B cell (primary cell): ENCODE measurements around the gene CHKB. TPM values are rescaled to one million over a fixed set of nuclear protein-coding genes. Genes with fewer than 3 reads are reported as not detected.

Source experiments
- ATAC-seq: fragments of 200-7000 bp; cut with Tn5 transposase; one replicate; pipeline ENCODE4 v1.10.0; 2021; ENCODE audit warnings: low read depth, mild to moderate bottlenecking, moderate number of reproducible peaks, moderate library complexity
- CTCF ChIA-PET: fragments of 350-600 bp; sonication (Branson Sonifier 250); formaldehyde crosslinking; loops from one replicate; lab custom pipeline; 2021; ENCODE audit warnings: antibody characterized with exemption, inconsistent platforms; lab: Charles Lee
- POLR2A ChIA-PET: fragments of 350-600 bp; sonication (Branson Sonifier 250); formaldehyde crosslinking; loops from one replicate; lab custom pipeline; 2021; ENCODE audit warnings: antibody characterized with exemption; lab: Charles Lee
- DNase-seq: peaks from one replicate; pipeline ENCODE4 v3.0.0; 2013
- H2AFZ ChIP-seq: 2 replicates; pipeline ENCODE4 v1.6.1; 2012; ENCODE audit warnings: mild to moderate bottlenecking, low read depth, low read length; ENCODE audit not compliant: insufficient read depth, poor library complexity, severe bottlenecking
- H3K27ac ChIP-seq, 2 donors: 1 replicate in 1 of 2; 2 replicates in 1 of 2; pipeline ENCODE4 v1.5.1; 2012 to 2013; ENCODE audit warnings: low read length in 2 of 2, mild to moderate bottlenecking in 2 of 2, moderate library complexity in 1 of 2
- H3K27me3 ChIP-seq, 4 experiments: fragments of 200-600 bp in 1 of 4; sonication (generic) in 1 of 4; replicated peaks in 1 of 4; 1 replicate in 2 of 4; 2 replicates in 2 of 4; pipeline versions ENCODE4 v1.6.1 to v1.7.0; 2013 to 2016; ENCODE audit warnings: low read length in 3 of 4, mild to moderate bottlenecking in 2 of 4, mixed read lengths in 1 of 4, moderate library complexity in 1 of 4; ENCODE audit not compliant: insufficient read depth in 4 of 4, control insufficient read depth in 3 of 4; ENCODE audit errors: control extremely low read depth in 1 of 4
- H3K36me3 ChIP-seq, 2 experiments: replicated peaks in 1 of 2; 1 replicate in 1 of 2; 2 replicates in 1 of 2; pipeline versions ENCODE4 v1.6.1 to v1.7.1; 2013; ENCODE audit warnings: low read length in 1 of 2; ENCODE audit not compliant: insufficient read depth in 2 of 2, control insufficient read depth in 1 of 2; ENCODE audit errors: control extremely low read depth in 1 of 2, extremely low read depth in 1 of 2
- H3K4me1 ChIP-seq, 2 donors: fragments of 200-600 bp in 1 of 2; sonication (generic) in 1 of 2; 1 replicate in 1 of 2; 2 replicates in 1 of 2; pipeline versions ENCODE4 v1.5.1 to v1.6.1; 2013 to 2017; ENCODE audit warnings: low read length in 2 of 2; ENCODE audit not compliant: control insufficient read depth in 2 of 2, insufficient read depth in 2 of 2
- H3K4me2 ChIP-seq: replicated peaks from 2 replicates; pipeline ENCODE3; 2012; ENCODE audit warnings: mild to moderate bottlenecking, low read depth, low read length; ENCODE audit not compliant: poor library complexity, severe bottlenecking
- H3K4me3 ChIP-seq, 5 experiments: fragments of 200-600 bp in 1 of 5; sonication (generic) in 1 of 5; 1 replicate in 3 of 5; 2 replicates in 2 of 5; pipeline versions ENCODE4 v1.5.1 to v1.7.0; 2011 to 2016; ENCODE audit warnings: low read length in 4 of 5, mild to moderate bottlenecking in 4 of 5, low read depth in 2 of 5, control low read depth in 1 of 5, moderate library complexity in 1 of 5; ENCODE audit not compliant: insufficient read depth in 1 of 5; ENCODE audit errors: control extremely low read depth in 1 of 5, extremely low read depth in 1 of 5
- H3K79me2 ChIP-seq: fragments of 200-600 bp; sonication (generic); one replicate; pipeline ENCODE4 v1.6.0; 2016; ENCODE audit warnings: low read length; ENCODE audit not compliant: control insufficient read depth, insufficient read depth
- H3K9ac ChIP-seq: fragments of 200-600 bp; sonication (generic); 2 replicates; pipeline ENCODE4 v1.6.1; 2017; ENCODE audit warnings: mild to moderate bottlenecking, low read length, moderate library complexity
- H3K9me3 ChIP-seq, 3 donors: one replicate each; pipeline versions ENCODE4 v1.6.1 to v1.7.1; 2013; ENCODE audit warnings: low read length in 2 of 3; ENCODE audit not compliant: control insufficient read depth in 2 of 3, insufficient read depth in 1 of 3; ENCODE audit errors: control extremely low read depth in 1 of 3
- H4K20me1 ChIP-seq: 2 replicates; pipeline ENCODE4 v1.6.0; 2012; ENCODE audit warnings: mild to moderate bottlenecking, low read length; ENCODE audit not compliant: insufficient read depth, control insufficient read depth, poor library complexity, severe bottlenecking
- H3K27ac Mint-ChIP-seq: one replicate; pipeline ENCODE4 v1.8.0; 2021; ENCODE audit warnings: mixed read lengths
- H3K27me3 Mint-ChIP-seq: one replicate; pipeline ENCODE4 v1.8.0; 2021; ENCODE audit warnings: mixed read lengths
- H3K4me1 Mint-ChIP-seq: one replicate; pipeline ENCODE4 v1.8.0; 2021; ENCODE audit warnings: mixed read lengths
- H3K4me3 Mint-ChIP-seq: one replicate; pipeline ENCODE4 v1.8.0; 2021; ENCODE audit warnings: mixed read lengths
- H3K9me3 Mint-ChIP-seq: one replicate; pipeline ENCODE4 v1.8.0; 2022; ENCODE audit warnings: mixed read lengths; ENCODE audit not compliant: insufficient read depth
- EZH2 ChIP-seq: IDR thresholded peaks from 2 replicates; pipeline ENCODE4 v1.6.1; 2012; ENCODE audit warnings: borderline replicate concordance, low read depth, mild to moderate bottlenecking, moderate library complexity, low read length; ENCODE audit not compliant: insufficient read depth, poor library complexity, severe bottlenecking
- WGBS: methylation state at CpG from one replicate; pipeline ENCODE4 v1.1.5; 2013; ENCODE audit warnings: missing lambda C conversion rate; ENCODE audit not compliant: insufficient coverage; 5-methylcytosine and 5-hydroxymethylcytosine counted together
- intact Hi-C: fragments of 100-400 bp; cut with micrococcal nuclease; formaldehyde crosslinking; loops from one replicate; pipeline ENCODE4 v1.10.0; 2022
- polyA plus RNA-seq: library from polyadenylated mRNA; depleted of rRNA; stranded (reverse); fragments of >200 nt; gene quantifications from 2 replicates; pipeline ENCODE4 v1.2.3, GENCODE V29; 2012
- total RNA-seq, 2 donors: library from RNA; stranded (reverse); fragments of 120-200 nt in 1 of 2; gene quantifications; 1 replicate in 1 of 2; 2 replicates in 1 of 2; pipeline versions ENCODE4 v1.2.3 to v1.2.4, GENCODE V29; 2013 to 2022
- TF ChIP-seq, protein P1 (sequence below): fragments of 200-600 bp; IDR thresholded peaks from one replicate; pipeline ENCODE4 v1.8.0; 2022; ENCODE audit warnings: antibody characterized with exemption, mild to moderate bottlenecking

CHKB gene
- total and polyA plus RNA-seq, 2 donors (not counting 1 experiment from before 2014, with no cell fraction given): 238 to 309 TPM

DNA sequence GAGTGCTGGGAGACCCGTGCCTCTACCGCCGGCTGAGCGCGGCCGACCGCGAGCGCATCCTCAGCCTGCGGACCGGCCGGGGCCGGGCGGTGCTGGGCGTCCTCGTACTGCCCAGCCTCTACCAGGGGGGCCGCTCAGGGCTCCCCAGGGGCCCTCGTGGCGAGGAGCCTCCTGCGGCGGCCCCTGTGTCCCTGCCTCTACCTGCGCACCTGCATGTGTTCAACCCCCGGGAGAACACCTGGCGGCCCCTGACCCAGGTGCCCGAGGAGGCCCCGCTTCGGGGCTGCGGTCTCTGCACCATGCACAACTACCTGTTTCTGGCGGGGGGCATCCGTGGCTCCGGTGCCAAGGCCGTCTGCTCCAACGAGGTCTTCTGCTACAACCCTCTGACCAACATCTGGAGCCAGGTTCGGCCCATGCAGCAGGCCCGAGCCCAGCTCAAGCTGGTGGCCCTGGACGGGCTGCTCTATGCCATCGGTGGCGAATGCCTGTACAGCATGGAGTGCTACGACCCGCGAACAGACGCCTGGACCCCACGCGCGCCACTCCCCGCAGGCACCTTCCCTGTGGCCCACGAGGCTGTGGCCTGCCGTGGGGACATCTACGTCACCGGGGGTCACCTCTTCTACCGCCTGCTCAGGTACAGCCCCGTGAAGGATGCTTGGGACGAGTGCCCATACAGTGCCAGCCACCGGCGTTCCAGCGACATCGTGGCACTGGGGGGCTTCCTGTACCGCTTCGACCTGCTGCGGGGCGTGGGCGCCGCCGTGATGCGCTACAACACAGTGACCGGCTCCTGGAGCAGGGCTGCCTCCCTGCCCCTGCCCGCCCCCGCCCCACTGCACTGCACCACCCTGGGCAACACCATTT lies 33.5 kb downstream of the CHKB start:
- peak overlapping the region in 4 of 5 experiments; percentile 45 to 69 (median 58) for H3K4me3 ChIP-seq
- peak overlapping the region; percentile 71 for H3K9ac ChIP-seq
- no peaks in the 10 kb centered on the region for H3K27me3 ChIP-seq
- peak overlapping the region; percentile 34 to 70 for H3K27ac ChIP-seq
- Mint-ChIP-seq H3K9me3 (no peaks in the 10 kb centered on the region), H3K27me3 (no peaks in the 10 kb centered on the region), H3K27ac (peak overlapping the region; percentile 71), H3K4me3 (peak overlapping the region; percentile 72), H3K4me1 (peaks cover 28% of the 10 kb centered on the region)
- ChIA-PET POLR2A (interaction anchor here (1.0 to 2.7 kb wide), 9 partner anchors 10 to 79 kb away, joined by 4 to 23 read pairs (median 6); partner anchors contain the start of genes LMF2, NCAPH2 and SCO2), CTCF (interaction anchor here (0.9 to 3.9 kb wide), 8 partner anchors 10 to 72 kb away, joined by 4 to 19 read pairs (median 13); partner anchors contain the start of genes CHKB, SCO2 and SYCE3)
- peaks cover 23% of the 10 kb centered on the region for H3K79me2 ChIP-seq
- no peaks in the 10 kb centered on the region for H4K20me1 ChIP-seq
- DNase-seq (no peak), ATAC-seq (peak; percentile 15)
- H3K9me3 ChIP-seq: no peaks in the 10 kb centered on the region
- peak overlapping the region; percentile 93 for H2AFZ ChIP-seq
- peak overlapping the region; percentile 98 for H3K4me2 ChIP-seq
- intact Hi-C loops: loop anchor here (1.0 to 2.0 kb wide), 3 partner anchors 10 to 34 kb away; partner anchors contain the start of genes CHKB and SYCE3
- TF ChIP-seq EZH2: no peak
- H3K4me1 ChIP-seq: peaks cover 27 to 35% of the 10 kb centered on the region in 2 donors
- WGBS: 53% methylated on average over 67 of the region's 68 CpGs
- no peaks in the 10 kb centered on the region for H3K36me3 ChIP-seq

DNA sequence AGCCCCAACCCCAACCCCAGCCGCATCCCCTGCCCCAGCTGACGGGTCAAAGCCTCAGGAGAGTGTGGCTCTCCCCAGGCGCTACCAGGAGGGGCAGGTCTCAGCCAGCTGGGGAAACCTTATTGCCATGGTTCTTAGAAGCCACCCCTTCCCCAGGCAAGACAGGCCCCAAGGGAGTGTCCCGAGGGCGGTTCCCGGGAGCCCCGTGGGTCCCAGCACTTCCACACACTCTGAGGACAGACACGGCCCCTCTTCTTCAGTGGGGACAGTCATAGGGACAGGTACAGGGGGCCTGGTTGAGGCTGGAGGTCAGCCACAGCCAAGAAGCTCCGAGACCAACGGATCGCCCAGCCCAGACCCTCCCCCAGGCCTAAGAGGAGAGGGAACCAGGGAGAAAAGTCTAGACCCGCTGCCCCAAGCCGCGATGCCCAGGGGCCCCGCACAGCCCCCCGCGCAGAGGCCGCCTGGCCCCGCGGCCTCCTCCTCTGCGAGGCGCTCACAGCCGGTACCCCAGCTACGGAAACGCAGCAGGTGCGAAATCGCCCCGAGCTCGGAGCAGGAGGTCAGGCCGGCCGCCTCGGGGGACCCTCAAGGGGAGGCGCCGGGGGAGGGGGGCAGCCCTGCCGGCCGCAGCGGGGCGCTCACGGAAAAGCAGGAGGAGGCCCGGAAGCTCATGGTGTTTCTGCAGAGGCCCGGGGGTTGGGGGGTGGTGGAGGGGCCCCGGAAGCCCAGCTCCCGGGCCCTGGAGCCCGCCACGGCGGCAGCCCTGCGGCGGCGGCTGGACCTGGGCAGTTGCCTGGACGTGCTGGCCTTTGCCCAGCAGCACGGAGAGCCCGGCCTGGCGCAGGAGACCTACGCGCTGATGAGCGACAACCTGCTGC lies 34.4 kb downstream of the CHKB start:
- Mint-ChIP-seq H3K9me3 (no peaks in the 10 kb centered on the region), H3K4me3 (peak overlapping the region; percentile 56), H3K4me1 (peaks cover 29% of the 10 kb centered on the region), H3K27me3 (no peaks in the 10 kb centered on the region), H3K27ac (peak overlapping the region; percentile 84)
- Histone ChIP-seq H3K4me1 (peaks cover 32 to 43% of the 10 kb centered on the region in 2 donors), H3K4me2 (peak overlapping the region; percentile 98), H4K20me1 (no peaks in the 10 kb centered on the region), H3K9ac (peak overlapping the region; percentile 71), H3K4me3 (peak overlapping the region in 4 of 5 experiments; percentile 45 to 69 (median 58)), H3K36me3 (no peaks in the 10 kb centered on the region), H3K79me2 (peaks cover 23% of the 10 kb centered on the region), H3K27me3 (no peaks in the 10 kb centered on the region), H3K27ac (peak overlapping the region; percentile 50 to 70), H3K9me3 (no peaks in the 10 kb centered on the region), H2AFZ (peak overlapping the region; percentile 93)
- ChIA-PET CTCF (interaction anchor here (0.8 to 3.9 kb wide), 10 partner anchors 9 to 241 kb away, joined by 3 to 19 read pairs (median 10); partner anchors contain the start of genes CHKB, PLXNB2, SCO2 and SYCE3), POLR2A (interaction anchor here (0.6 to 2.7 kb wide), 13 partner anchors 9 to 254 kb away, joined by 4 to 23 read pairs (median 7); partner anchors contain the start of genes CHKB, LMF2, NCAPH2 and SCO2)
- no peak for TF ChIP-seq EZH2
- TF ChIP-seq, protein P1, sequence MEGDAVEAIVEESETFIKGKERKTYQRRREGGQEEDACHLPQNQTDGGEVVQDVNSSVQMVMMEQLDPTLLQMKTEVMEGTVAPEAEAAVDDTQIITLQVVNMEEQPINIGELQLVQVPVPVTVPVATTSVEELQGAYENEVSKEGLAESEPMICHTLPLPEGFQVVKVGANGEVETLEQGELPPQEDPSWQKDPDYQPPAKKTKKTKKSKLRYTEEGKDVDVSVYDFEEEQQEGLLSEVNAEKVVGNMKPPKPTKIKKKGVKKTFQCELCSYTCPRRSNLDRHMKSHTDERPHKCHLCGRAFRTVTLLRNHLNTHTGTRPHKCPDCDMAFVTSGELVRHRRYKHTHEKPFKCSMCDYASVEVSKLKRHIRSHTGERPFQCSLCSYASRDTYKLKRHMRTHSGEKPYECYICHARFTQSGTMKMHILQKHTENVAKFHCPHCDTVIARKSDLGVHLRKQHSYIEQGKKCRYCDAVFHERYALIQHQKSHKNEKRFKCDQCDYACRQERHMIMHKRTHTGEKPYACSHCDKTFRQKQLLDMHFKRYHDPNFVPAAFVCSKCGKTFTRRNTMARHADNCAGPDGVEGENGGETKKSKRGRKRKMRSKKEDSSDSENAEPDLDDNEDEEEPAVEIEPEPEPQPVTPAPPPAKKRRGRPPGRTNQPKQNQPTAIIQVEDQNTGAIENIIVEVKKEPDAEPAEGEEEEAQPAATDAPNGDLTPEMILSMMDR: no peak
- ATAC-seq (peak; percentile 57), DNase-seq (peak; percentile 71)
- 3% methylated on average over 56 of the region's 56 CpGs for WGBS
- intact Hi-C loops: loop anchor here (1.0 to 2.0 kb wide), 3 partner anchors 9 to 35 kb away; partner anchors contain the start of genes CHKB and SYCE3
